K562 (cell line): ENCODE data around the gene P2RY11. TPM values are rescaled to one million over a fixed set of nuclear protein-coding genes. Genes with fewer than 3 reads are reported as not detected.

Experiments
- CREB3L1 ChIP-seq: fragments of 450-650 bp; IDR thresholded peaks from 2 replicates; pipeline ENCODE4 v1.6.1; 2014; ENCODE audit warnings: low read depth, mild to moderate bottlenecking, moderate library complexity, borderline replicate concordance
- CREB5 ChIP-seq: fragments of 250-450 bp; sonication (Bioruptor Pico); IDR thresholded peaks from 2 replicates; pipeline ENCODE4 v1.5.0; 2020; ENCODE audit warnings: mild to moderate bottlenecking
- CSDE1 ChIP-seq, 2 experiments: fragments of 450-650 bp; IDR thresholded peaks; 2 replicates each; pipeline ENCODE4 v1.6.1; 2016; ENCODE audit warnings: mild to moderate bottlenecking in 1 of 2
- CTBP1 ChIP-seq: fragments of 450-650 bp; IDR thresholded peaks from 2 replicates; pipeline ENCODE4 v1.6.1; 2016; ENCODE audit warnings: borderline replicate concordance
- EGR1 ChIP-seq: fragments of 450-650 bp; conservative IDR thresholded peaks from 2 replicates; pipeline ENCODE4 v1.6.1; 2017; ENCODE audit warnings: mild to moderate bottlenecking
- FOXJ3 ChIP-seq: sonication (generic); formaldehyde crosslinking; IDR thresholded peaks from 2 replicates; pipeline ENCODE4 v1.4.0; 2020; ENCODE audit warnings: mild to moderate bottlenecking, missing genetic modification reagents
- HNRNPLL ChIP-seq: fragments of 200-400 bp; formaldehyde crosslinking; IDR thresholded peaks from 2 replicates; pipeline ENCODE4 v1.6.1; 2017; ENCODE audit warnings: low read length, low read depth, mild to moderate bottlenecking; ENCODE audit not compliant: poor library complexity, severe bottlenecking
- HSF4 ChIP-seq: fragments of 250-450 bp; sonication (Bioruptor Pico); IDR thresholded peaks from 2 replicates; pipeline ENCODE4 v2.1.2; 2022; ENCODE audit warnings: mild to moderate bottlenecking, moderate library complexity, borderline replicate concordance
- MBD2 ChIP-seq: sonication (generic); IDR thresholded peaks from 2 replicates; pipeline ENCODE4 v1.6.1; 2016; ENCODE audit warnings: low read depth, borderline replicate concordance
- MXD1 ChIP-seq: fragments of 250-450 bp; sonication (Bioruptor Pico); IDR thresholded peaks from 2 replicates; pipeline ENCODE4 v1.8.0; 2021; ENCODE audit warnings: borderline replicate concordance, mild to moderate bottlenecking, moderate library complexity; ENCODE audit not compliant: poor library complexity, severe bottlenecking
- MYNN ChIP-seq, 2 experiments: sonication (generic); formaldehyde crosslinking in 1 of 2; IDR thresholded peaks; 2 replicates each; pipeline versions ENCODE4 v1.5.0 to v1.6.1; 2016 to 2020; ENCODE audit warnings: antibody characterized with exemption in 1 of 2, missing genetic modification reagents in 1 of 2
- NCOA2 ChIP-seq, 2 experiments: fragments of 450-650 bp; IDR thresholded peaks; 2 replicates each; pipeline ENCODE4 v1.6.1; 2018; ENCODE audit warnings: mild to moderate bottlenecking in 2 of 2, moderate library complexity in 1 of 2; ENCODE audit not compliant: partially characterized antibody in 2 of 2
- NFYB ChIP-seq: IDR thresholded peaks from 2 replicates; pipeline ENCODE4 v1.6.1; 2011; ENCODE audit warnings: mild to moderate bottlenecking, moderate library complexity; ENCODE audit not compliant: insufficient read length; ENCODE audit errors: extremely low read depth
- POLR3A ChIP-seq: IDR thresholded peaks from 2 replicates; pipeline ENCODE4 v1.6.1; 2011; ENCODE audit warnings: borderline replicate concordance, mild to moderate bottlenecking, moderate library complexity; ENCODE audit not compliant: insufficient read length, insufficient read depth; ENCODE audit errors: extremely low read depth
- PTRF ChIP-seq: fragments of 450-650 bp; IDR thresholded peaks from 2 replicates; pipeline ENCODE4 v1.6.1; 2016; ENCODE audit warnings: mild to moderate bottlenecking, missing genetic modification characterization, missing compliant biosample characterization
- SMARCB1 ChIP-seq: IDR thresholded peaks from 2 replicates; pipeline ENCODE4 v1.6.1; 2011; ENCODE audit warnings: improper control_type of control experiment, low read depth; ENCODE audit not compliant: insufficient read length
- ZBTB12 ChIP-seq: fragments of 250-450 bp; sonication (Bioruptor Pico); IDR thresholded peaks from 2 replicates; pipeline ENCODE4 v1.4.0; 2020
- ZFP30 ChIP-seq: fragments of 250-450 bp; sonication (Bioruptor Pico); IDR thresholded peaks from 2 replicates; pipeline ENCODE4 v1.8.0; 2022; ENCODE audit warnings: moderate library complexity, mild to moderate bottlenecking, inconsistent platforms, borderline replicate concordance
- ZNF217 ChIP-seq: sonication (generic); formaldehyde crosslinking; IDR thresholded peaks from 2 replicates; pipeline ENCODE4 v1.8.0; 2022; ENCODE audit warnings: mild to moderate bottlenecking, missing genetic modification reagents
- ZNF586 ChIP-seq: fragments of 450-650 bp; formaldehyde crosslinking; conservative IDR thresholded peaks from 2 replicates; pipeline ENCODE4 v1.4.0; 2020; ENCODE audit warnings: mild to moderate bottlenecking, moderate library complexity
- ZNF717 ChIP-seq: fragments of 250-450 bp; sonication (Bioruptor Pico); IDR thresholded peaks from 2 replicates; pipeline ENCODE4 v1.5.0; 2021
- ZNF778 ChIP-seq: fragments of 450-650 bp; formaldehyde crosslinking; IDR thresholded peaks from 2 replicates; pipeline ENCODE4 v1.4.0; 2020; ENCODE audit warnings: mild to moderate bottlenecking, moderate library complexity
- polyA plus RNA-seq, 8 experiments: library from polyadenylated mRNA; depleted of rRNA in 4 of 8; stranded (reverse) in 5 of 8; unstranded in 3 of 8; fragments of >200 nt; fragmentation: Nextera tagmentation in 2 of 8; fragmentation: Illumina TruSeq in 1 of 8; extraction: Ambion mirVana in 2 of 8; extraction: Trizol in 1 of 8; gene quantifications; 2 replicates each; pipeline versions ENCODE4 v1.2.1 to v1.2.3, GENCODE V29; 2011 to 2014; ENCODE audit warnings: inconsistent platforms in 1 of 8, missing spikeins in 1 of 8
- total RNA-seq, 7 experiments: library from RNA; depleted of rRNA in 6 of 7; stranded (reverse); fragments of >200 nt in 6 of 7; fragmentation: Illumina TruSeq in 2 of 7; extraction: Trizol in 2 of 7; gene quantifications; 2 replicates each; pipeline versions ENCODE4 v1.2.1 to v1.2.3, GENCODE V29; 2011 to 2021; ENCODE audit warnings: low replicate concordance in 1 of 7

Gene P2RY11
- total and polyA plus RNA-seq, 9 of the 15 experiments (the other 6 are each of a cell fraction or from before 2014, with no cell fraction given): 0.03 to 10.1 (median 1.5) TPM

GRCh38 chr19:10085641-10086590 lies 25.6 kb upstream of the P2RY11 start, which contains the start of gene SHFL (continued):
- TF ChIP-seq CREB3L1: no peak
- TF ChIP-seq HSF4 (CRISPR knock-in tag): no peak
- TF ChIP-seq ZNF586 (CRISPR knock-in tag): no peak
- no peak for TF ChIP-seq ZFP30
- TF ChIP-seq SMARCB1: no peak
- TF ChIP-seq HNRNPLL: no peak
- TF ChIP-seq ZNF778 (CRISPR knock-in tag): no peak
- TF ChIP-seq NCOA2 (IDR thresholded peaks at IDR 0.05; ENCODE audit: partially characterized antibody in 2 of 2): no peak
- no peak; the same call in 1 of the 2 replicates for TF ChIP-seq EGR1
- no peak for TF ChIP-seq ZNF717 (CRISPR knock-in tag)
- TF ChIP-seq NFYB: no peak
- no peak for TF ChIP-seq ZNF217
- TF ChIP-seq CTBP1: peak; percentile 61; the same call in 1 of the 2 replicates
- TF ChIP-seq ZBTB12 (CRISPR knock-in tag): no peak
- no peak for TF ChIP-seq FOXJ3 (CRISPR knock-in tag)
- TF ChIP-seq MBD2: no peak
- no peak for TF ChIP-seq MYNN (IDR thresholded peaks at IDR 0.05)
- TF ChIP-seq MYNN (CRISPR knock-in tag; IDR thresholded peaks at IDR 0.05): no peak
- no peak for TF ChIP-seq CSDE1 (IDR thresholded peaks at IDR 0.05)
- TF ChIP-seq CREB5 (CRISPR knock-in tag): no peak
- TF ChIP-seq PTRF: no peak
- TF ChIP-seq POLR3A: no peak
- TF ChIP-seq MXD1 (CRISPR knock-in tag): no peak
